GM12873 (cell line): Measurements from ENCODE around the gene TFPT.

ENCODE experiments used
- TF ChIP-seq, protein P1 (sequence below): IDR thresholded peaks from 2 replicates; pipeline ENCODE4 v1.5.1; 2012; ENCODE audit warnings: low read depth, mild to moderate bottlenecking, moderate library complexity, low read length, control low read depth; ENCODE audit not compliant: insufficient read depth; ENCODE audit errors: missing control alignments

The TFPT gene

DNA sequence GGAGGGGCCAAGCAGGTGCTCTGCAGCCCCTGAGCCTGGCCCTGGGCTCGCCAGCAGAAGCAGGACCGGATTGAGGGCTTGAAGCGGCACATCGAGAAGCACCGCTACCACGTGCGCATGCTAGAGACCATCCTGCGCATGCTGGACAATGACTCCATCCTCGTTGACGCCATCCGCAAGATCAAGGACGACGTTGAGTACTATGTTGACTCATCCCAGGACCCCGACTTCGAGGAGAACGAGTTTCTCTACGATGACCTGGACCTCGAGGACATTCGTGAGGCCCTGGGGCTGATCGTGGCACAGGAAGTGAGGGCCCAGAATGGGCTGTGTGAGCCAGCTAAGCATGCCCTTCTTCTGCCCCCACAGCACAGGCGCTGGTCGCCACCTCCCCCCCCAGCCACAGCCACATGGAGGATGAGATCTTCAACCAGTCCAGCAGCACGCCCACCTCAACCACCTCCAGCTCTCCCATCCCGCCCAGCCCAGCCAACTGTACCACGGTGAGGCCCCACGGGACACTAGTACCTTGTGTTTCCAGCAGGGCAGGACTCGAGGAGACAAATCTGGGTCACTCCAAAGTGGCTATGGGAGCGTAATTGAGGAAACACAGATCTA lies 30.2 kb upstream of the TFPT start:
- TF ChIP-seq, protein P1, sequence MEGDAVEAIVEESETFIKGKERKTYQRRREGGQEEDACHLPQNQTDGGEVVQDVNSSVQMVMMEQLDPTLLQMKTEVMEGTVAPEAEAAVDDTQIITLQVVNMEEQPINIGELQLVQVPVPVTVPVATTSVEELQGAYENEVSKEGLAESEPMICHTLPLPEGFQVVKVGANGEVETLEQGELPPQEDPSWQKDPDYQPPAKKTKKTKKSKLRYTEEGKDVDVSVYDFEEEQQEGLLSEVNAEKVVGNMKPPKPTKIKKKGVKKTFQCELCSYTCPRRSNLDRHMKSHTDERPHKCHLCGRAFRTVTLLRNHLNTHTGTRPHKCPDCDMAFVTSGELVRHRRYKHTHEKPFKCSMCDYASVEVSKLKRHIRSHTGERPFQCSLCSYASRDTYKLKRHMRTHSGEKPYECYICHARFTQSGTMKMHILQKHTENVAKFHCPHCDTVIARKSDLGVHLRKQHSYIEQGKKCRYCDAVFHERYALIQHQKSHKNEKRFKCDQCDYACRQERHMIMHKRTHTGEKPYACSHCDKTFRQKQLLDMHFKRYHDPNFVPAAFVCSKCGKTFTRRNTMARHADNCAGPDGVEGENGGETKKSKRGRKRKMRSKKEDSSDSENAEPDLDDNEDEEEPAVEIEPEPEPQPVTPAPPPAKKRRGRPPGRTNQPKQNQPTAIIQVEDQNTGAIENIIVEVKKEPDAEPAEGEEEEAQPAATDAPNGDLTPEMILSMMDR: no peak

DNA sequence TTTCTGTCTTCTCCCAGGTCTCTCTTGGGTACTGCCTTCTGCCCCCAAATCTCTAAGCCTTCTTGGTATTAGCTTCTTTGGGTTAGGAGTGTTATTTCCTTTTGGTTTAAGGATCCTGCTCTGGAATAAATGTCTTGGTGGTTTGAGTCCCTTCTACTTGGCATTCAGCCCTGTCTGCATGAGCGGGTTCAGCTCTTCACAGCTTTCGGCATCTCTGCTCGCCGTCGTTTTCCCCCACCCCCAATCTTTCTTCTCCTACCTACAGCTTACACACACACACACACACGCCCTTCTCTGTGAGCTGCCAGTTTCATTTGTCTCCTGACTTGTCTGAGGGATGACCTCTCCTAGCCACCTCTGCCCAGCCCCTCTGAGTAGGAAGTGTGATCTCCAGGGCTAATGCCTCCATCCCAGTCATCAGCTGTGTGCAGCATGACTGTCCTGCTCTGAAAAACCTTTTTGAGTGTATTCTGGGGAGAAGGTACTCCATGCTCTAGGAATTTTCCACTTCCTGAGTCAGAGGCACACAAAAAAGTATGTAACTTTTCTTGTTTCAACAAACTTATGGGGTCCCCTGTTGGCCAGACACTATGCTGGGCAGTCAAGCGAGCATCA lies 26.8 kb upstream of the TFPT start:
- TF ChIP-seq, protein P1: no peak

DNA sequence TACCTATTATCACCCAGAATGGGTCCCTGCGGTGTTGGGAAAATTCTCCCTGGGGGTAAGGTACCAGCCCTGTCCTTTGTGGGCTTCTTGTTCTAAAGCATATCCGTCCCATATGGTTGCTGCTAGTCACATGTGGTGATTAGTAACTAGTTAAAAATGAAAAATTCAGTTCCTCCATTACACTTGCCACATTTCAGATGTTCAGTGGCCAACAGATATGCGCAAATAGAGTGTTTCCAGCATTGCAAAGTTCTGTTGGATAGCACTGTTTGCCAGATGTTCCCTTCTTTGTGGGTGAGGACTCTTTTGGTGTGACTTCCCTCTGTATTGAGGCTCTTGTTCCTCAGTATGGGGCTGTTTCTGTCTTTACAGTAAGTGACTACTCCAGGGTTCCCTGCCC lies 25.9 kb upstream of the TFPT start:
- TF ChIP-seq, protein P1: no peak

DNA sequence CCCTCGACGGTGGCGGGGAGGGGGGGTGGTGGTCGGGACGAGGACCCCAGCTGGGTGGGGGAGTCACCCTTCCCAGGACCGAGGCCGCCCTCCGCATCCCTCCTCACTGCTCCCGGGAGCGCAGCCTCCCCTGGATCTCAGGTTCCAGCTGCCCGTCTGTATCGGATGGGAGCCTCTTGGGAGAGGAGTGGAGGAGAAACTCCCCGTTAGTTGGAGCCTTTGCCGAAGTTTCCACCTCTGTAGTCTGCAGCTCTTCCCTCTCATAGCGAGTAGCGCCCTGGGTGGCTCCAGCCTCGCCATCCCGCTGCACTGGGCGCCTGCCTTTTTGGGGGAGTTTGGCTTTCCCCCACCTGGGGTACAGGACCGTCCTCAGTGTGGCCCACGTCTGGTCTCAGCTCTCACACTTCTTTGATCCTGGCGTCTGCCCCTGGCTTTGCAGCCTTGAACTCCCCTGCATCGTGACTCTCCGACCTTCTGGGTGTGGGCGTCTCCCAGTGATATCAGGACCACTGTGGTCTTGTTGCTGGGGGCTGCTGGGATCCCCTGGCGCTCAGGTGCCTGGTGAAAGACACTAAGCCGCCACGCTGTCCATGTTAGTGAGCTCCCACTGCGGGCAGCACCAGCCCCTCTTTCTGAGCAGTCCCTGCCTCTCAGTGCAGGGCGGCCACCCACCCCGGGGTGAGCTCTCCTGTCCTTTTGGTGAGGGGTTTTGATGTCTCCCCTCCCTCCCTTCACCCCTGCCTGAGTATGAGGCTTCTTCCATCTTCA lies 23.2 kb upstream of the TFPT start:
- TF ChIP-seq, protein P1: no peak

DNA sequence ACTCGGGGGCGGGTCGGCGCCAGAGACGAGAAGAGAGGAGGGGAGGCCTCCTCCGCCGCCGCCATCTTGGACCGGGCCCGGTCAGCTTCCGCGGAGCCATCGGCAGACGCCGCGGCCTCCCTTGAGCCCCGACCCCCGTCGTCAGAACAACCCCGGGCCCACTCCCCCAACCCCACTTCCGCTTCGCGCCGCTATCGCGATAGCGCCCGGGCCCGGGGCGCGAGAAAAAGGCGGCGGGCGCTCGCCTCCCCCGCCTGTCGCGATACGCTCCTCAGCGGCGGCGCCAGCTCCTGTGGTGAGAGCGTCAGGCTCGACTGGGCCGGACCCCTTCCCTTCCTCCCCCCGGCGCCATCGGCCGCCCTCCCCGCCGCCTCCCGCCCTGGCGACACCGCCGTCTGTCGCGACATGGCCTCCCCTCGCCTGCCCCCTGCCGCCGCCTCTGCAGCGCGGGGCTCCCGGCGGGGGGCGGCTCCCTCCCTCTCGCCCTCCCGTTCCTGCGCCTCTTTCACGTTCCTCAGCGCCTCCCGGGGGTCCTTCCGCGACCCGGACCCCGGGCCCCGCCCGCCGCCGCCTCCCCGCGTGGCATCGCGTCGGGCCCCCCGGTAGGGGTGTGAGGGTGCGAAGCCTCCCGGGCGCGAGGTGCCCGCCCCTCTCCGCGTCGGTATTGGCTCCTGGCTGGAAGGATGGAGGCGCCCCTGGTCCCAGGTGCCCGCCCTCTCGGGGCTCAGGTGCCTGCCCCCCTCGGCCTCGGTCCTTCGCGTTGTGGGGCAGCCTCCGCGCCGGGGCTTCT lies 22.4 kb upstream of the TFPT start, which contains the start of gene CNOT3:
TSS of gene CNOT3 (plus strand) at position 64 of the 790 bp plus-strand sequence. CDS start 5,217 bp downstream, outside the sequence.
- TF ChIP-seq, protein P1: no peak

DNA sequence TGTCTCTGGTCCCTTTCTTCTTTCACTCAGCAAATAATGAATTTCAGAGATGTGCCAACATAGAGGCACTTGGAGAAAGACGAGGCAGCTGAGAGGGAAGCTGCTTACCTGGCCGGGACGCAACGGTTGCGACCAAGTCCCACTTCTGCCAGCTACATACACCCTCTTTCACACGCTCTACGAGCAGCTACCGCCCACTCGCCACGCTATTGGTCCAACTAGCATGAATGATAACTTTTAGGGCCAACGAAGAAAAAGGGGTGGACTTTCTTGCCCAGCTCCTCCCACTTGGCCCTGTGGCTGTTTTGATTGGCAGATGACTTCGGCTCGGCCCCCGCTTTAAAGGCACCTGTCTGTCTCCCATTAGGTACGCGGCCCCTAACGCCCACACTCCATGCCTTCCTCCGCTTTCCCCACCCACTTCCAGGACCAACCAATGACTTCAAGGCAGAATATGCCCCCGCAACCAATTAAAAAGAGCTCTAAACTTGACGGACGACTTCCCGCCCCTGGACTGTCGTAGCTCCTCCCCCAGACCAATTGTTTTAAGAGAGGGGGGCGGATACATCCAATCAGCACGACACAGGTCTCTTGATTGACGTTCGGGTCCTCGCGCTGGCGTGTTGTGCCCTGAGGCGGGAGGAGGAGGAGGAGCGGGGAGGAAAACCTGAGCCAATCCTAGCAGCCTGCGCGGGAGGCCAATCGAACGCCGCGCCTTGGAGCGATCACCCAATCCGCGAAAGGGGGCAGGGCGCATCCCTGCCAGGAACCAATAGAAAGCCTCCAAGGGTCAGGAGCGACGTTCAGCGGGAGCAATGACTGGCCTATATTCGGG lies 21.6 kb upstream of the TFPT start:
- TF ChIP-seq, protein P1: no peak
